ENCODE data around the gene SCARB1. TPM values are rescaled to one million over a fixed set of nuclear protein-coding genes. Genes with fewer than 3 reads are reported as not detected.

SCARB1 gene
- total and polyA plus RNA-seq, 2 of the 13 experiments (the other 11 are each of a cell fraction or from before 2014, with no cell fraction given) = 63.4 to 160 TPM

GRCh38 chr12:124881123-124881522 is 17.5 kb upstream of the SCARB1 start (continued):
- TF ChIP-seq, protein P1, sequence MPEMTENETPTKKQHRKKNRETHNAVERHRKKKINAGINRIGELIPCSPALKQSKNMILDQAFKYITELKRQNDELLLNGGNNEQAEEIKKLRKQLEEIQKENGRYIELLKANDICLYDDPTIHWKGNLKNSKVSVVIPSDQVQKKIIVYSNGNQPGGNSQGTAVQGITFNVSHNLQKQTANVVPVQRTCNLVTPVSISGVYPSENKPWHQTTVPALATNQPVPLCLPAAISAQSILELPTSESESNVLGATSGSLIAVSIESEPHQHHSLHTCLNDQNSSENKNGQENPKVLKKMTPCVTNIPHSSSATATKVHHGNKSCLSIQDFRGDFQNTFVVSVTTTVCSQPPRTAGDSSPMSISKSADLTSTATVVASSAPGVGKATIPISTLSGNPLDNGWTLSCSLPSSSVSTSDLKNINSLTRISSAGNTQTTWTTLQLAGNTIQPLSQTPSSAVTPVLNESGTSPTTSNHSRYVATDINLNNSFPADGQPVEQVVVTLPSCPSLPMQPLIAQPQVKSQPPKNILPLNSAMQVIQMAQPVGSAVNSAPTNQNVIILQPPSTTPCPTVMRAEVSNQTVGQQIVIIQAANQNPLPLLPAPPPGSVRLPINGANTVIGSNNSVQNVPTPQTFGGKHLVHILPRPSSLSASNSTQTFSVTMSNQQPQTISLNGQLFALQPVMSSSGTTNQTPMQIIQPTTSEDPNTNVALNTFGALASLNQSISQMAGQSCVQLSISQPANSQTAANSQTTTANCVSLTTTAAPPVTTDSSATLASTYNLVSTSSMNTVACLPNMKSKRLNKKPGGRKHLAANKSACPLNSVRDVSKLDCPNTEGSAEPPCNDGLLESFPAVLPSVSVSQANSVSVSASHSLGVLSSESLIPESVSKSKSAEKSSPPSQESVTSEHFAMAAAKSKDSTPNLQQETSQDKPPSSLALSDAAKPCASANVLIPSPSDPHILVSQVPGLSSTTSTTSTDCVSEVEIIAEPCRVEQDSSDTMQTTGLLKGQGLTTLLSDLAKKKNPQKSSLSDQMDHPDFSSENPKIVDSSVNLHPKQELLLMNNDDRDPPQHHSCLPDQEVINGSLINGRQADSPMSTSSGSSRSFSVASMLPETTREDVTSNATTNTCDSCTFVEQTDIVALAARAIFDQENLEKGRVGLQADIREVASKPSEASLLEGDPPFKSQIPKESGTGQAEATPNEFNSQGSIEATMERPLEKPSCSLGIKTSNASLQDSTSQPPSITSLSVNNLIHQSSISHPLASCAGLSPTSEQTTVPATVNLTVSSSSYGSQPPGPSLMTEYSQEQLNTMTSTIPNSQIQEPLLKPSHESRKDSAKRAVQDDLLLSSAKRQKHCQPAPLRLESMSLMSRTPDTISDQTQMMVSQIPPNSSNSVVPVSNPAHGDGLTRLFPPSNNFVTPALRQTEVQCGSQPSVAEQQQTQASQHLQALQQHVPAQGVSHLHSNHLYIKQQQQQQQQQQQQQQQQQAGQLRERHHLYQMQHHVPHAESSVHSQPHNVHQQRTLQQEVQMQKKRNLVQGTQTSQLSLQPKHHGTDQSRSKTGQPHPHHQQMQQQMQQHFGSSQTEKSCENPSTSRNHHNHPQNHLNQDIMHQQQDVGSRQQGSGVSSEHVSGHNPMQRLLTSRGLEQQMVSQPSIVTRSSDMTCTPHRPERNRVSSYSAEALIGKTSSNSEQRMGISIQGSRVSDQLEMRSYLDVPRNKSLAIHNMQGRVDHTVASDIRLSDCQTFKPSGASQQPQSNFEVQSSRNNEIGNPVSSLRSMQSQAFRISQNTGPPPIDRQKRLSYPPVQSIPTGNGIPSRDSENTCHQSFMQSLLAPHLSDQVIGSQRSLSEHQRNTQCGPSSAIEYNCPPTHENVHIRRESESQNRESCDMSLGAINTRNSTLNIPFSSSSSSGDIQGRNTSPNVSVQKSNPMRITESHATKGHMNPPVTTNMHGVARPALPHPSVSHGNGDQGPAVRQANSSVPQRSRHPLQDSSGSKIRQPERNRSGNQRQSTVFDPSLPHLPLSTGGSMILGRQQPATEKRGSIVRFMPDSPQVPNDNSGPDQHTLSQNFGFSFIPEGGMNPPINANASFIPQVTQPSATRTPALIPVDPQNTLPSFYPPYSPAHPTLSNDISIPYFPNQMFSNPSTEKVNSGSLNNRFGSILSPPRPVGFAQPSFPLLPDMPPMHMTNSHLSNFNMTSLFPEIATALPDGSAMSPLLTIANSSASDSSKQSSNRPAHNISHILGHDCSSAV (CRISPR knock-in tag; IDR thresholded peaks at IDR 0.05; ENCODE audit: borderline replicate concordance) = no peak
- peak; percentile 97 for TF ChIP-seq ZNF460 (CRISPR knock-in tag; IDR thresholded peaks at IDR 0.05; ENCODE audit: borderline replicate concordance)
- TF ChIP-seq ZNF569 (CRISPR knock-in tag; IDR thresholded peaks at IDR 0.05; ENCODE audit: borderline replicate concordance) = no peak
- no peak for TF ChIP-seq AGO1 (IDR thresholded peaks at IDR 0.05; ENCODE audit: low read depth, low read length, poor library complexity, severe bottlenecking)
- no peak for TF ChIP-seq KAT7 (CRISPR knock-in tag; IDR thresholded peaks at IDR 0.05; ENCODE audit: borderline replicate concordance)
- TF ChIP-seq, protein P2, sequence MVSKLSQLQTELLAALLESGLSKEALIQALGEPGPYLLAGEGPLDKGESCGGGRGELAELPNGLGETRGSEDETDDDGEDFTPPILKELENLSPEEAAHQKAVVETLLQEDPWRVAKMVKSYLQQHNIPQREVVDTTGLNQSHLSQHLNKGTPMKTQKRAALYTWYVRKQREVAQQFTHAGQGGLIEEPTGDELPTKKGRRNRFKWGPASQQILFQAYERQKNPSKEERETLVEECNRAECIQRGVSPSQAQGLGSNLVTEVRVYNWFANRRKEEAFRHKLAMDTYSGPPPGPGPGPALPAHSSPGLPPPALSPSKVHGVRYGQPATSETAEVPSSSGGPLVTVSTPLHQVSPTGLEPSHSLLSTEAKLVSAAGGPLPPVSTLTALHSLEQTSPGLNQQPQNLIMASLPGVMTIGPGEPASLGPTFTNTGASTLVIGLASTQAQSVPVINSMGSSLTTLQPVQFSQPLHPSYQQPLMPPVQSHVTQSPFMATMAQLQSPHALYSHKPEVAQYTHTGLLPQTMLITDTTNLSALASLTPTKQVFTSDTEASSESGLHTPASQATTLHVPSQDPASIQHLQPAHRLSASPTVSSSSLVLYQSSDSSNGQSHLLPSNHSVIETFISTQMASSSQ (IDR thresholded peaks at IDR 0.05; ENCODE audit: low read depth) = no peak
- TF ChIP-seq, protein P2 (CRISPR knock-in tag; IDR thresholded peaks at IDR 0.05; ENCODE audit: borderline replicate concordance) = peak; percentile 29; the same call in 1 of the 2 replicates
- no peak for TF ChIP-seq HDAC6 (IDR thresholded peaks at IDR 0.05; ENCODE audit: low read depth, low read length)
- no peak for TF ChIP-seq AKAP8 (CRISPR knock-in tag; IDR thresholded peaks at IDR 0.05)
- TF ChIP-seq TAF15 (IDR thresholded peaks at IDR 0.05; ENCODE audit: low read depth, low read length, poor library complexity, severe bottlenecking) = no peak
- TF ChIP-seq ZNF484 (CRISPR knock-in tag; IDR thresholded peaks at IDR 0.05; ENCODE audit: borderline replicate concordance, low read depth) = no peak
- no peak for TF ChIP-seq RFX5 (IDR thresholded peaks at IDR 0.05; ENCODE audit: low read depth, low read length)
- TF ChIP-seq, protein P3, sequence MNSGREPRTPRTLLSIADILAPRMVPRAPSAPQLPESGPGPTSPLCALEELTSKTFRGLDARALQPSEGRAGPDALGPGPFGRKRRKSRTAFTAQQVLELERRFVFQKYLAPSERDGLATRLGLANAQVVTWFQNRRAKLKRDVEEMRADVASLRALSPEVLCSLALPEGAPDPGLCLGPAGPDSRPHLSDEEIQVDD (CRISPR knock-in tag; IDR thresholded peaks at IDR 0.05; ENCODE audit: borderline replicate concordance) = no peak
- TF ChIP-seq ZNF704 (CRISPR knock-in tag; IDR thresholded peaks at IDR 0.05; ENCODE audit: borderline replicate concordance) = 0 out of 2 replicates have a peak, but pooled peaks have one; percentile 59
- no peak for TF ChIP-seq NFYC (CRISPR knock-in tag; IDR thresholded peaks at IDR 0.05)
- 0 out of 2 replicates have a peak, but pooled peaks have one; percentile 39 for TF ChIP-seq SMYD3 (CRISPR knock-in tag; IDR thresholded peaks at IDR 0.05)
